Measurements from ENCODE around the gene REPS2.
A peak's percentile ranks its signal among the peaks of the same experiment; 100 is the strongest.

Gene REPS2

GRCh38 chrX:17035111-17035510 lies 88.7 kb downstream of the REPS2 start:
- H3K27me3 Mint-ChIP-seq (ENCODE audit: low read depth, poor library complexity) = peaks cover 3% of the 10 kb centered on the region
- H3K36me3 Mint-ChIP-seq (ENCODE audit: low read depth) = no peaks in the 10 kb centered on the region
- peaks cover 16% of the 10 kb centered on the region for H3K4me1 Mint-ChIP-seq
- H3K27ac Mint-ChIP-seq = no peak overlapping the region
- H3K4me3 Mint-ChIP-seq = no peak overlapping the region
- TF ChIP-seq CTCF (IDR thresholded peaks at IDR 0.05) = no peak
- no peak for DNase-seq
- H3K9me3 Mint-ChIP-seq = no peaks in the 10 kb centered on the region

GRCh38 chrX:17036171-17036961 lies 89.9 kb downstream of the REPS2 start:
- Mint-ChIP-seq H3K4me1 (peaks cover 16% of the 10 kb centered on the region), H3K27me3 (ENCODE audit: low read depth, poor library complexity) (peaks cover 3% of the 10 kb centered on the region), H3K9me3 (no peaks in the 10 kb centered on the region), H3K27ac (no peak overlapping the region), H3K4me3 (no peak overlapping the region), H3K36me3 (ENCODE audit: low read depth) (no peaks in the 10 kb centered on the region)
- TF ChIP-seq CTCF (IDR thresholded peaks at IDR 0.05) = no peak
- DNase-seq = no peak

GRCh38 chrX:17038277-17038676 lies 91.8 kb downstream of the REPS2 start:
- TF ChIP-seq CTCF (IDR thresholded peaks at IDR 0.05) = no peak
- no peak for DNase-seq
- Mint-ChIP-seq H3K4me3 (no peak overlapping the region), H3K36me3 (ENCODE audit: low read depth) (no peaks in the 10 kb centered on the region), H3K9me3 (no peaks in the 10 kb centered on the region), H3K27me3 (ENCODE audit: low read depth, poor library complexity) (peaks cover 5% of the 10 kb centered on the region), H3K27ac (peak overlapping the region; percentile 29), H3K4me1 (peaks cover 16% of the 10 kb centered on the region)

- no peak for TF ChIP-seq CTCF (IDR thresholded peaks at IDR 0.05)
- Mint-ChIP-seq H3K27ac (no peak overlapping the region), H3K4me1 (peaks cover 16% of the 10 kb centered on the region), H3K4me3 (no peak overlapping the region), H3K27me3 (ENCODE audit: low read depth, poor library complexity) (peaks cover 5% of the 10 kb centered on the region), H3K36me3 (ENCODE audit: low read depth) (no peaks in the 10 kb centered on the region), H3K9me3 (no peaks in the 10 kb centered on the region)
- no peak for DNase-seq
These were observed 92.3 kb downstream of the REPS2 start for GRCh38 chrX:17038681-17039161.

GRCh38 chrX:17039826-17040225 lies 93.4 kb downstream of the REPS2 start:
- TF ChIP-seq CTCF (IDR thresholded peaks at IDR 0.05) = no peak
- Mint-ChIP-seq H3K27me3 (ENCODE audit: low read depth, poor library complexity) (peaks cover 9% of the 10 kb centered on the region), H3K9me3 (no peaks in the 10 kb centered on the region), H3K4me1 (peaks cover 16% of the 10 kb centered on the region), H3K36me3 (ENCODE audit: low read depth) (no peaks in the 10 kb centered on the region), H3K4me3 (no peak overlapping the region), H3K27ac (no peak overlapping the region)
- DNase-seq = no peak

GRCh38 chrX:17040711-17041110 lies 94.3 kb downstream of the REPS2 start:
- H3K9me3 Mint-ChIP-seq = no peaks in the 10 kb centered on the region
- no peak overlapping the region for H3K27ac Mint-ChIP-seq
- peaks cover 9% of the 10 kb centered on the region for H3K27me3 Mint-ChIP-seq (ENCODE audit: low read depth, poor library complexity)
- no peaks in the 10 kb centered on the region for H3K36me3 Mint-ChIP-seq (ENCODE audit: low read depth)
- DNase-seq = no peak
- H3K4me3 Mint-ChIP-seq = no peak overlapping the region
- peaks cover 16% of the 10 kb centered on the region for H3K4me1 Mint-ChIP-seq
- TF ChIP-seq CTCF (IDR thresholded peaks at IDR 0.05) = no peak

Measured in nephron progenitor cell (in vitro differentiated cells).